HepG2 (cell line): ENCODE measurements around the gene KLHDC1. TPM values are rescaled to one million over a fixed set of nuclear protein-coding genes. Genes with fewer than 3 reads are reported as not detected.
A peak's percentile ranks its signal among the peaks of the same experiment; 100 is the strongest.
"Not testable (repeated sequence)": the region's sequence is repeated elsewhere in the genome, so short reads cannot be mapped to it uniquely, and the experiment has no call there.

Source experiments
- ATAC-seq: fragments of 200-7000 bp; cut with Tn5 transposase; 3 replicates; pipeline ENCODE4 v1.9.1; 2020; ENCODE audit warnings: mild to moderate bottlenecking, moderate library complexity
- BruUV-seq: library from RNA; stranded (reverse); fragments of 400-500 nt; replicated peaks from 2 replicates; lab custom pipeline; 2021; lab: Mats Ljungman, UMichigan
- CTCF ChIA-PET: fragments of 300-600 bp; formaldehyde crosslinking; extraction: SDS; loops from one replicate; lab custom pipeline; 2021; ENCODE audit warnings: low total read pairs, inconsistent platforms, low intra/inter-chr PET ratio; lab: Yijun Ruan, JAX
- POLR2A ChIA-PET: fragments of 350-600 bp; sonication (Branson Sonifier 250); formaldehyde crosslinking; loops from one replicate; lab custom pipeline; 2020; ENCODE audit warnings: antibody characterized with exemption, inconsistent platforms; lab: Yijun Ruan, JAX
- DNase-seq: peaks from one replicate; pipeline ENCODE4 v3.0.0-alpha.2; 2015; ENCODE audit warnings: low spot score
- FAIRE-seq: peaks from 3 replicates; lab custom pipeline; 2011; peaks lifted over from hg19 to GRCh38; lab: Jason Lieb, UNC
- H2AFZ ChIP-seq: one replicate; pipeline ENCODE4 v1.6.1; 2011; ENCODE audit warnings: low read length, inconsistent platforms
- H3K27ac ChIP-seq: fragments of 300-600 bp; 3 replicates; pipeline ENCODE4 v1.8.0; 2011; ENCODE audit warnings: mixed run types, mild to moderate bottlenecking, mixed read lengths, low read length, inconsistent platforms; ENCODE audit not compliant: insufficient read depth; ENCODE audit errors: extremely low read length
- H3K27me3 ChIP-seq, 2 experiments: fragments of 200-600 bp in 1 of 2; 2 replicates in 1 of 2; 3 replicates in 1 of 2; pipeline versions ENCODE4 v1.6.0 to v1.8.0; 2011; ENCODE audit warnings: low read length in 2 of 2, mild to moderate bottlenecking in 2 of 2, moderate library complexity in 2 of 2, inconsistent platforms in 1 of 2; ENCODE audit not compliant: insufficient read depth in 2 of 2, control insufficient read depth in 1 of 2
- H3K36me3 ChIP-seq, 2 experiments: fragments of 200-600 bp in 1 of 2; replicated peaks in 1 of 2; 2 replicates in 1 of 2; 3 replicates in 1 of 2; pipeline versions ENCODE4 v1.5.1 to v1.8.0; 2011; ENCODE audit warnings: low read length in 2 of 2, inconsistent platforms in 1 of 2; ENCODE audit not compliant: insufficient read depth in 2 of 2, control insufficient read depth in 1 of 2
- H3K4me1 ChIP-seq: 2 replicates; pipeline ENCODE4 v1.5.1; 2012; ENCODE audit warnings: low read length, inconsistent platforms; ENCODE audit not compliant: insufficient read depth
- H3K4me2 ChIP-seq: 2 replicates; pipeline ENCODE4 v1.6.0; 2011; ENCODE audit warnings: low read depth, low read length, inconsistent platforms
- H3K4me3 ChIP-seq, 3 experiments: fragments of 200-600 bp in 1 of 3; sonication (generic), shearing (Covaris generic) in 1 of 3; replicated peaks in 1 of 3; 2 replicates each; pipeline ENCODE4 v1.5.1; 2011 to 2016; ENCODE audit warnings: low read length in 3 of 3, inconsistent platforms in 2 of 3, low read depth in 2 of 3, mild to moderate bottlenecking in 2 of 3, control low read depth in 1 of 3, mixed read lengths in 1 of 3; ENCODE audit not compliant: insufficient read depth in 1 of 3
- H3K79me2 ChIP-seq: one replicate; pipeline ENCODE4 v1.6.1; 2011; ENCODE audit warnings: low read length, inconsistent platforms; ENCODE audit not compliant: insufficient read depth
- H3K9ac ChIP-seq: 2 replicates; pipeline ENCODE4 v1.6.0; 2011; ENCODE audit warnings: mild to moderate bottlenecking, low read depth, low read length, inconsistent platforms; ENCODE audit not compliant: insufficient read depth
- H3K9me3 ChIP-seq: 2 replicates; pipeline ENCODE4 v1.5.1; 2012; ENCODE audit warnings: mild to moderate bottlenecking, low read length
- H4K20me1 ChIP-seq: 2 replicates; pipeline ENCODE4 v1.6.0; 2011; ENCODE audit warnings: inconsistent platforms, mild to moderate bottlenecking, low read length, moderate library complexity; ENCODE audit not compliant: insufficient read depth
- ARID5B ChIP-seq: IDR thresholded peaks from 2 replicates; pipeline ENCODE4 v1.4.0; 2020; ENCODE audit warnings: mild to moderate bottlenecking, missing genetic modification reagents
- ATF4 ChIP-seq, 2 experiments: fragments of 450-650 bp in 1 of 2; sonication (generic) in 1 of 2; formaldehyde crosslinking; IDR thresholded peaks; 2 replicates each; pipeline versions ENCODE4 v1.5.0 to v1.8.0; 2020 to 2022; ENCODE audit warnings: mild to moderate bottlenecking in 1 of 2, missing genetic modification reagents in 1 of 2
- CEBPB ChIP-seq: IDR thresholded peaks from 2 replicates; pipeline ENCODE4 v1.6.1; 2011; ENCODE audit warnings: low read depth, low read length, improper control_type of control experiment, borderline replicate concordance
- CEBPG ChIP-seq: IDR thresholded peaks from 2 replicates; pipeline ENCODE4 v1.6.1; 2016
- GATAD2A ChIP-seq: IDR thresholded peaks from 2 replicates; pipeline ENCODE4 v1.6.1; 2016
- HNF4A ChIP-seq: sonication (generic); formaldehyde crosslinking; IDR thresholded peaks from 2 replicates; pipeline ENCODE4 v1.4.0; 2020; ENCODE audit warnings: missing genetic modification reagents
- ZNF317 ChIP-seq: sonication (generic); formaldehyde crosslinking; IDR thresholded peaks from 2 replicates; pipeline ENCODE4 v1.5.0; 2020; ENCODE audit warnings: mild to moderate bottlenecking, missing genetic modification reagents
- in situ Hi-C: cut with HindIII; loops from 2 replicates; pipeline ENCODE4 v1.10.0; 2017; ENCODE audit warnings: low pct_unique_long_range_greater_than_20kb; ENCODE audit not compliant: extremely low pct_ligation_motif_present
- intact Hi-C: fragments of 100-400 bp; cut with micrococcal nuclease; formaldehyde crosslinking; loops from one replicate; pipeline ENCODE4 v1.10.0; 2022; ENCODE audit not compliant: unreplicated experiment
- polyA plus RNA-seq, 8 experiments: library from polyadenylated mRNA; depleted of rRNA in 3 of 8; stranded (reverse) in 7 of 8; unstranded in 1 of 8; fragments of >200 nt; fragmentation: Illumina TruSeq in 4 of 8; extraction: Trizol in 4 of 8; gene quantifications; 2 replicates each; pipeline versions ENCODE4 v1.2.1 to v1.2.3, GENCODE V29; 2011 to 2016; ENCODE audit warnings: low read depth in 4 of 8, missing spikeins in 1 of 8, mixed read lengths in 1 of 8; ENCODE audit not compliant: insufficient read depth in 1 of 8
- total RNA-seq, 5 experiments: library from RNA; depleted of rRNA; stranded (reverse); fragments of >200 nt; fragmentation: Illumina TruSeq; extraction: Trizol; gene quantifications; 2 replicates each; pipeline ENCODE4 v1.2.3, GENCODE V29; 2016; ENCODE audit warnings: low read depth in 1 of 5

The KLHDC1 gene
- total and polyA plus RNA-seq, 2 of the 13 experiments (the other 11 are each of a cell fraction or from before 2014, with no cell fraction given) = 0.11 TPM; not detected in 1

- FAIRE-seq, BruUV-seq, intact Hi-C loops, H4K20me1 ChIP-seq, H3K9me3 ChIP-seq, CTCF ChIA-PET, H3K4me1 ChIP-seq, H3K9ac ChIP-seq, DNase-seq, H3K36me3 ChIP-seq, in situ Hi-C loops, H3K27me3 ChIP-seq: not testable (repeated sequence)
- POLR2A ChIA-PET = interaction anchor here (1.3 to 1.6 kb wide), 2 partner anchors 21 to 126 kb away, joined by 3 to 4 read pairs; partner anchors contain the start of genes MGAT2 and RPL36AL
- peak; percentile 72 for TF ChIP-seq CEBPB
- TF ChIP-seq ARID5B = 0 out of 2 replicates have a peak, but pooled peaks have one; percentile 19
- peak; percentile 36; the same call in 1 of the 2 replicates for TF ChIP-seq CEBPG (CRISPR knock-in tag)
- peak; percentile 61 for TF ChIP-seq HNF4A (CRISPR knock-in tag)
- 0 out of 2 replicates have a peak, but pooled peaks have one; percentile 27 for TF ChIP-seq GATAD2A (CRISPR knock-in tag)
- peak; percentile 96 for TF ChIP-seq ZNF317 (CRISPR knock-in tag)
- peak in 1 of 2 experiments; percentile 29; a peak in 1 of 4 replicates for TF ChIP-seq ATF4 (CRISPR knock-in tag; IDR thresholded peaks at IDR 0.05)
- TF ChIP-seq, all 625 proteins: peak for 7; not testable (repeated sequence) for 618
- not testable (repeated sequence) for H3K4me3 ChIP-seq, H2AFZ ChIP-seq, H3K27ac ChIP-seq, H3K4me2 ChIP-seq, H3K79me2 ChIP-seq
- ATAC-seq = peak; percentile 84
These were observed 53.6 kb downstream of the KLHDC1 start for GRCh38 chr14:49746476-49746875.
